HEK293T (cell line): ENCODE measurements around the gene GZMM.
A peak's percentile ranks its signal among the peaks of the same experiment; 100 is the strongest.

Source experiments
- ARNT ChIP-seq: fragments of 450-650 bp; IDR thresholded peaks from 2 replicates; pipeline ENCODE4 v1.6.1; 2017; ENCODE audit warnings: mild to moderate bottlenecking
- BHLHE40 ChIP-seq: fragments of 450-650 bp; IDR thresholded peaks from 2 replicates; pipeline ENCODE4 v1.6.1; 2016; ENCODE audit warnings: mild to moderate bottlenecking, moderate library complexity, borderline replicate concordance
- CTBP1 ChIP-seq: fragments of 450-650 bp; IDR thresholded peaks from 2 replicates; pipeline ENCODE4 v1.6.1; 2016; ENCODE audit warnings: borderline replicate concordance
- ELF4 ChIP-seq: fragments of 450-650 bp; IDR thresholded peaks from 2 replicates; pipeline ENCODE4 v1.6.1; 2017; ENCODE audit warnings: antibody characterized with exemption
- FOXA1 ChIP-seq: fragments of 450-650 bp; IDR thresholded peaks from 2 replicates; pipeline ENCODE4 v1.6.1; 2016; ENCODE audit warnings: mild to moderate bottlenecking
- FOXK2 ChIP-seq: fragments of 450-650 bp; IDR thresholded peaks from 2 replicates; pipeline ENCODE4 v1.6.1; 2016; ENCODE audit warnings: mild to moderate bottlenecking
- FOXM1 ChIP-seq: fragments of 450-650 bp; IDR thresholded peaks from 2 replicates; pipeline ENCODE4 v1.6.1; 2017; ENCODE audit warnings: mild to moderate bottlenecking, borderline replicate concordance
- L3MBTL2 ChIP-seq: fragments of 450-650 bp; conservative IDR thresholded peaks from 2 replicates; pipeline ENCODE4 v1.6.1; 2016; ENCODE audit warnings: mild to moderate bottlenecking
- LEF1 ChIP-seq: fragments of 450-650 bp; IDR thresholded peaks from 2 replicates; pipeline ENCODE4 v1.6.1; 2017; ENCODE audit warnings: mild to moderate bottlenecking, borderline replicate concordance
- NFRKB ChIP-seq: fragments of 450-650 bp; IDR thresholded peaks from 2 replicates; pipeline ENCODE4 v1.6.1; 2016; ENCODE audit warnings: mild to moderate bottlenecking, moderate library complexity
- SUZ12 ChIP-seq: fragments of 450-650 bp; IDR thresholded peaks from 2 replicates; pipeline ENCODE4 v1.6.1; 2016; ENCODE audit warnings: mild to moderate bottlenecking
- TARDBP ChIP-seq: fragments of 450-650 bp; IDR thresholded peaks from 2 replicates; pipeline ENCODE4 v1.6.1; 2016
- ZNF384 ChIP-seq: fragments of 450-650 bp; IDR thresholded peaks from 2 replicates; pipeline ENCODE4 v1.6.1; 2016
- TF ChIP-seq, protein P1 (sequence below): fragments of 450-650 bp; IDR thresholded peaks from 2 replicates; pipeline ENCODE4 v1.6.1; 2016

DNA sequence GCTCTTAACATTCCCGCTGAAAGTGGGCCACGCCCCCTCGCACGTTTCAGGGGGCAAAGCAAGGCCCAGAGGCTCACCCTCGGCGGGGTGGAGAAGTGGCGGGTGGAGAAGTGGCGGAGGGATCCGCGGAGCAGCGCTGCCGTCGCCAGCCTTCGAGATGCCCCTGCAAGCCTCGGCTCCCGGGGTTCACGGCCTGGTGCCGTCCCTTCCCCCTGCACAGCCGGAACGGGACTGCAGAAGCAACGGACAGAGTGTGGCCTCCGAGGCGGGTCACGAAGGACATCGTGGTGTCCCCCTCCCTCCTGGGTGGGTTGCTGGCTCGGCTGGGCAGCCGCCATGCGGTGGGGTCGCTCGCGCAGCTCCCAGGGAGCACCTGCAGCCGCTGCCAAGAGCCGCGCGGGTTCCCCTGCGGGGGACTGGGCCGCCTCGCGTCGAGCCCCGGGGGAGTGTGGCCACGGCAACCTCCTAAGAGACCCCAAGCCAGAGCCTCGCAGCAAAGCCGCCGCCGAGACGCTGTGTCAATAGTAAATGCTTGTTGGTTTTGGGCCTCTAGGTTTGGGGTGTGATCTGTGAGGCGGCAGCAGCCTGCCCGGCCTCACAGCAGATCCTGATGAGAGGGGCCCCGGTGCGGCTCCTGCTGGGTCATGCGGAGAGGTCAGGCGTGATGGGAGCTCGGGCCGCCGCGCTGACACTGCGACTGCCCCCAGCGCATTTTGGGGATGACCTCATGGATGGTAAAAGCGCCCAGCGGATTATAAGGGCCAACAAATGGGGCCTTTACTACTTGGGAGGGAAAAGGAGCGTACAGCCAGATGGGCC lies 31.1 kb upstream of the GZMM start:
- no peak for TF ChIP-seq FOXM1
- no peak for TF ChIP-seq NFRKB
- no peak for TF ChIP-seq SUZ12
- TF ChIP-seq BHLHE40, result no peak
- no peak for TF ChIP-seq FOXA1
- no peak for TF ChIP-seq ELF4
- no peak for TF ChIP-seq ARNT
- TF ChIP-seq LEF1, result no peak
- peak; percentile 61 for TF ChIP-seq L3MBTL2
- TF ChIP-seq, protein P1, sequence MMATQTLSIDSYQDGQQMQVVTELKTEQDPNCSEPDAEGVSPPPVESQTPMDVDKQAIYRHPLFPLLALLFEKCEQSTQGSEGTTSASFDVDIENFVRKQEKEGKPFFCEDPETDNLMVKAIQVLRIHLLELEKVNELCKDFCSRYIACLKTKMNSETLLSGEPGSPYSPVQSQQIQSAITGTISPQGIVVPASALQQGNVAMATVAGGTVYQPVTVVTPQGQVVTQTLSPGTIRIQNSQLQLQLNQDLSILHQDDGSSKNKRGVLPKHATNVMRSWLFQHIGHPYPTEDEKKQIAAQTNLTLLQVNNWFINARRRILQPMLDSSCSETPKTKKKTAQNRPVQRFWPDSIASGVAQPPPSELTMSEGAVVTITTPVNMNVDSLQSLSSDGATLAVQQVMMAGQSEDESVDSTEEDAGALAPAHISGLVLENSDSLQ, result no peak
- TF ChIP-seq CTBP1, result no peak
- no peak for TF ChIP-seq ZNF384
- no peak for TF ChIP-seq TARDBP
- TF ChIP-seq FOXK2, result no peak
